HG02943 (cell line): ENCODE results near the gene C10orf90.

Source experiments
- ATAC-seq: cut with Tn5 transposase; IDR thresholded peaks from one replicate; pipeline ENCODE4 v1.9.1; 2021; ENCODE audit warnings: mild to moderate bottlenecking, low read depth, moderate library complexity; ENCODE audit not compliant: unreplicated experiment

The C10orf90 gene

GRCh38 chr10:126592901-126593300, 77.6 kb downstream of the C10orf90 start:
- no peak for ATAC-seq

- ATAC-seq: no peak
These were observed 82.5 kb downstream of the C10orf90 start for GRCh38 chr10:126588024-126588423.

- ATAC-seq: no peak
These were observed 83.6 kb downstream of the C10orf90 start for GRCh38 chr10:126586878-126587277.

GRCh38 chr10:126586128-126586527, 84.4 kb downstream of the C10orf90 start:
- no peak for ATAC-seq

GRCh38 chr10:126585249-126586017, 85.1 kb downstream of the C10orf90 start:
- ATAC-seq: no peak

- no peak for ATAC-seq
These were observed 85.7 kb downstream of the C10orf90 start for GRCh38 chr10:126584836-126585235.

GRCh38 chr10:126583552-126584200, 86.8 kb downstream of the C10orf90 start:
- no peak for ATAC-seq

- no peak for ATAC-seq
These were observed 88.8 kb downstream of the C10orf90 start for GRCh38 chr10:126581648-126582046.

GRCh38 chr10:126580873-126581647, 89.4 kb downstream of the C10orf90 start:
- ATAC-seq: no peak

- no peak for ATAC-seq
These were observed 94.2 kb downstream of the C10orf90 start for GRCh38 chr10:126576336-126576735.

GRCh38 chr10:126570621-126571602, 99.6 kb downstream of the C10orf90 start:
- ATAC-seq: no peak

GRCh38 chr10:126570245-126570570, 100.3 kb downstream of the C10orf90 start:
- ATAC-seq: no peak

GRCh38 chr10:126569513-126570244, 100.8 kb downstream of the C10orf90 start:
- no peak for ATAC-seq

GRCh38 chr10:126568809-126569385, 101.6 kb downstream of the C10orf90 start:
- no peak for ATAC-seq

- ATAC-seq: no peak
These were observed 104.6 kb downstream of the C10orf90 start for GRCh38 chr10:126565871-126566270.

GRCh38 chr10:126565441-126565840, 105.1 kb downstream of the C10orf90 start:
- no peak for ATAC-seq

- ATAC-seq: no peak
These were observed 106.1 kb downstream of the C10orf90 start for GRCh38 chr10:126564326-126564888.

GRCh38 chr10:126563361-126563760, 107.1 kb downstream of the C10orf90 start:
- no peak for ATAC-seq
